ENCODE measurements around the gene STEAP1B.

The STEAP1B gene

GRCh38 chr7:22389892-22390291, 110.1 kb downstream of the STEAP1B start:
- Histone ChIP-seq H3K9ac (no peak overlapping the region), H3K4me3 (ENCODE audit: low read depth, low read length) (no peak overlapping the region), H3K27me3 (ENCODE audit: control insufficient read depth, insufficient read depth, low read length) (no peaks in the 10 kb centered on the region), H3K9me3 (ENCODE audit: control insufficient read depth, low read length) (no peaks in the 10 kb centered on the region), H3K36me3 (ENCODE audit: control insufficient read depth, insufficient read depth, low read length) (no peaks in the 10 kb centered on the region), H2AFZ (no peak overlapping the region), H3K4me1 (peaks cover 5% of the 10 kb centered on the region), H3K27ac (no peak overlapping the region), H3K4me2 (ENCODE audit: low read length) (no peak overlapping the region), H3K79me2 (no peaks in the 10 kb centered on the region)
- TF ChIP-seq, protein P1, sequence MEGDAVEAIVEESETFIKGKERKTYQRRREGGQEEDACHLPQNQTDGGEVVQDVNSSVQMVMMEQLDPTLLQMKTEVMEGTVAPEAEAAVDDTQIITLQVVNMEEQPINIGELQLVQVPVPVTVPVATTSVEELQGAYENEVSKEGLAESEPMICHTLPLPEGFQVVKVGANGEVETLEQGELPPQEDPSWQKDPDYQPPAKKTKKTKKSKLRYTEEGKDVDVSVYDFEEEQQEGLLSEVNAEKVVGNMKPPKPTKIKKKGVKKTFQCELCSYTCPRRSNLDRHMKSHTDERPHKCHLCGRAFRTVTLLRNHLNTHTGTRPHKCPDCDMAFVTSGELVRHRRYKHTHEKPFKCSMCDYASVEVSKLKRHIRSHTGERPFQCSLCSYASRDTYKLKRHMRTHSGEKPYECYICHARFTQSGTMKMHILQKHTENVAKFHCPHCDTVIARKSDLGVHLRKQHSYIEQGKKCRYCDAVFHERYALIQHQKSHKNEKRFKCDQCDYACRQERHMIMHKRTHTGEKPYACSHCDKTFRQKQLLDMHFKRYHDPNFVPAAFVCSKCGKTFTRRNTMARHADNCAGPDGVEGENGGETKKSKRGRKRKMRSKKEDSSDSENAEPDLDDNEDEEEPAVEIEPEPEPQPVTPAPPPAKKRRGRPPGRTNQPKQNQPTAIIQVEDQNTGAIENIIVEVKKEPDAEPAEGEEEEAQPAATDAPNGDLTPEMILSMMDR (IDR thresholded peaks at IDR 0.05): no peak

DNA sequence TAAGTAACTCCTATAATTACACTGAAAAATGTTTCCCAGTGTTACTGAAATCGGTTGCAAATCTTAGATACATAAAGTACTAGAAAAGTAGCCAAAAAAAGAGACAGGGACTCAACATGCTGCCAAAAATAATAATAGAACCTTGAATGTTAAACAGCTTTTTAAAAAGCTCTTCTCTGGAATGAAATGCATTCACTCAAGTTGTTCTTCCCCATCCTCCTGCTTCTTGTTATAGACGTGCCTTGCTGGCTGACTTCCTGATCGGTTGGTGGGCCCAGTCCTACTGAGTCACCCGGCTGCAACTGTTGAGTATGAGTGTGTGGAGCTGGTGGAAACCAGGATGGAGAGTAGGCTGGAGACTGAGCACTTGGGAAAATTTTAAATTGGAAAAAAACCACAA, 112.4 kb downstream of the STEAP1B start:
- no peaks in the 10 kb centered on the region for H3K9me3 ChIP-seq (ENCODE audit: control insufficient read depth, low read length)
- no peak overlapping the region for H3K9ac ChIP-seq
- H3K27ac ChIP-seq: no peak overlapping the region
- TF ChIP-seq, protein P1 (IDR thresholded peaks at IDR 0.05): no peak
- no peak overlapping the region for H2AFZ ChIP-seq
- no peak overlapping the region for H3K4me3 ChIP-seq (ENCODE audit: low read depth, low read length)
- no peaks in the 10 kb centered on the region for H3K4me1 ChIP-seq
- no peaks in the 10 kb centered on the region for H3K36me3 ChIP-seq (ENCODE audit: control insufficient read depth, insufficient read depth, low read length)
- no peaks in the 10 kb centered on the region for H3K27me3 ChIP-seq (ENCODE audit: control insufficient read depth, insufficient read depth, low read length)
- H3K4me2 ChIP-seq (ENCODE audit: low read length): no peak overlapping the region
- H3K79me2 ChIP-seq: no peaks in the 10 kb centered on the region

DNA sequence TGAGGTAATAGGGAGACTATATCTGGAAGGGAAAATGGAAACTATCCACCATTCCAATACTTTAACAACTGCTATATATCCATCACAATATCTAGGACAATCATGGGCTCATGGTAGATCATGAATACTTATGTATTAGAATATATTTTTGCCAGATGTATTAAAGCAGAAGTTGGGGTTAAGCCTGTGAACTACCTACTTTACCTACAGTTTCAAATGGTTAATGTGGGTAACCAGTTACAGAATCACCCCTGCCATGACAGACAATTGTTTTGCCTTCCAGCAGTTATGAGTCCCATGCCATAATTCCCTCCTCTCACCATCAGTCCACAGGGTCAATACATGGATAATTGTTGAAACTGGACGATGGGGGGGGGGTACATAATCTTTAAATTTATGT, 113.1 kb downstream of the STEAP1B start:
- no peak overlapping the region for H3K4me3 ChIP-seq (ENCODE audit: low read depth, low read length)
- no peaks in the 10 kb centered on the region for H3K36me3 ChIP-seq (ENCODE audit: control insufficient read depth, insufficient read depth, low read length)
- no peak overlapping the region for H3K4me2 ChIP-seq (ENCODE audit: low read length)
- no peak overlapping the region for H3K27ac ChIP-seq
- H3K27me3 ChIP-seq (ENCODE audit: control insufficient read depth, insufficient read depth, low read length): no peaks in the 10 kb centered on the region
- H3K9ac ChIP-seq: no peak overlapping the region
- H3K79me2 ChIP-seq: no peaks in the 10 kb centered on the region
- TF ChIP-seq, protein P1 (IDR thresholded peaks at IDR 0.05): no peak
- no peaks in the 10 kb centered on the region for H3K9me3 ChIP-seq (ENCODE audit: control insufficient read depth, low read length)
- no peaks in the 10 kb centered on the region for H3K4me1 ChIP-seq
- H2AFZ ChIP-seq: no peak overlapping the region

DNA sequence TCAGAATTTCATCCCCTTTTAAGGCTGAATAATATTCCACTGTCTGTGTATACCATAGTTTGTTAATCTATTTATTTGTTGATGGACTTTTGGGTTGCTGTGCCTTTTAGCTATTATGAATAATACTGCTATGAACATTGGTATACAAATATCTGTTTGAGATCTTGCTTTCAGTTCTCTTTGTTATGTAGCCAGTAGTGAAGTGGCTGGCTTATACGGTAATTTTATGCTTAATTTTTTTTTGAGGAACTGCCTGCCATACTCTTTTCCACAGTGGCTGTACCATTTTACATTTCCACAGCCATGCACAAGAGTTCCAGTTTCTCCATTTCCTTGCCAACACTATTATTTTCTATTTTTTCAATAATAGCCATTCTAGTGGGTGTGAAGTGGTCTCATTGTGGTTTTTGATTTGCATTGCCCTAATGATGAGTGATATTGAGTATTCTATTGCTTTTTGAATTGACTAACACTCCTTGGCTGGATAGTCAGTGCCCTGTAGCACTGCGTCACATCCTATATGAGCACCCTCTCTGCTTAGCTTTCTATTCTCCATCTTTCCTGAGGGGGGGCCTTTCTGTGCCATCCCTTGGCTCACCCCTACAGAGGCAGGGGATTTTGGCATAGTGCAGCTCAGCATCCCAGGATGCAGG, 113.7 kb downstream of the STEAP1B start:
- TF ChIP-seq, protein P1 (IDR thresholded peaks at IDR 0.05): no peak
- Histone ChIP-seq H3K27ac (no peak overlapping the region), H3K79me2 (no peaks in the 10 kb centered on the region), H3K9me3 (ENCODE audit: control insufficient read depth, low read length) (no peaks in the 10 kb centered on the region), H3K4me3 (ENCODE audit: low read depth, low read length) (no peak overlapping the region), H3K36me3 (ENCODE audit: control insufficient read depth, insufficient read depth, low read length) (no peaks in the 10 kb centered on the region), H3K9ac (no peak overlapping the region), H3K27me3 (ENCODE audit: control insufficient read depth, insufficient read depth, low read length) (no peaks in the 10 kb centered on the region), H2AFZ (no peak overlapping the region), H3K4me1 (no peaks in the 10 kb centered on the region), H3K4me2 (ENCODE audit: low read length) (no peak overlapping the region)

GRCh38 chr7:22385326-22385725, 114.7 kb downstream of the STEAP1B start:
- no peaks in the 10 kb centered on the region for H3K27me3 ChIP-seq (ENCODE audit: control insufficient read depth, insufficient read depth, low read length)
- no peaks in the 10 kb centered on the region for H3K79me2 ChIP-seq
- no peak overlapping the region for H3K4me3 ChIP-seq (ENCODE audit: low read depth, low read length)
- H3K9me3 ChIP-seq (ENCODE audit: control insufficient read depth, low read length): no peaks in the 10 kb centered on the region
- H3K9ac ChIP-seq: no peak overlapping the region
- H3K36me3 ChIP-seq (ENCODE audit: control insufficient read depth, insufficient read depth, low read length): no peaks in the 10 kb centered on the region
- no peak overlapping the region for H3K27ac ChIP-seq
- TF ChIP-seq, protein P1 (IDR thresholded peaks at IDR 0.05): no peak
- no peak overlapping the region for H2AFZ ChIP-seq
- H3K4me1 ChIP-seq: no peaks in the 10 kb centered on the region
- no peak overlapping the region for H3K4me2 ChIP-seq (ENCODE audit: low read length)

Data from parathyroid adenoma (tissue), 2 donors.